OCI-LY3 (cell line): Measurements from ENCODE around the gene LRRC43.

Source experiments
- EZH2phosphoT487 ChIP-seq: fragments of 200-600 bp; shearing (Covaris generic); IDR thresholded peaks from 2 replicates; pipeline ENCODE4 v1.6.1; 2018; ENCODE audit warnings: antibody characterized with exemption, mixed run types, low read depth
- TF ChIP-seq, protein P1 (sequence below): fragments of 200-600, 300-600 bp; sonication (generic); IDR thresholded peaks from 2 replicates; pipeline ENCODE4 v1.5.1; 2014; ENCODE audit warnings: antibody characterized with exemption, low read length, low read depth

DNA sequence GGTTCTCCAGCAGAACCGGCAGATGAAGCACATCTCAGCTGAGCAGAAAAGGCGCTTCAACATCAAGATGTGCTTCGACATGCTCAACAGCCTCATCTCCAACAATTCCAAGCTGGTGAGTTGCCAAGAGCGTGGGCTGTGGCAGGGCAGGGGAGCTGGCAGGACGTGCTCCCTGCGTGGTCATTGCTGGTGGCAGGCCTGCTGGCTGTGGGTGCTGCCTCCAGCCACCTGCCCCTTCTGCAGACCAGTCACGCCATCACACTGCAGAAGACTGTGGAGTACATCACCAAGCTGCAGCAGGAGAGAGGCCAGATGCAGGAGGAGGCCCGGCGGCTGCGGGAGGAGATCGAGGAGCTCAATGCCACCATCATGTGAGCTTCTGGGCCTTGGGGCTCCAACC, 44.7 kb upstream of the LRRC43 start:
- TF ChIP-seq, protein P1, sequence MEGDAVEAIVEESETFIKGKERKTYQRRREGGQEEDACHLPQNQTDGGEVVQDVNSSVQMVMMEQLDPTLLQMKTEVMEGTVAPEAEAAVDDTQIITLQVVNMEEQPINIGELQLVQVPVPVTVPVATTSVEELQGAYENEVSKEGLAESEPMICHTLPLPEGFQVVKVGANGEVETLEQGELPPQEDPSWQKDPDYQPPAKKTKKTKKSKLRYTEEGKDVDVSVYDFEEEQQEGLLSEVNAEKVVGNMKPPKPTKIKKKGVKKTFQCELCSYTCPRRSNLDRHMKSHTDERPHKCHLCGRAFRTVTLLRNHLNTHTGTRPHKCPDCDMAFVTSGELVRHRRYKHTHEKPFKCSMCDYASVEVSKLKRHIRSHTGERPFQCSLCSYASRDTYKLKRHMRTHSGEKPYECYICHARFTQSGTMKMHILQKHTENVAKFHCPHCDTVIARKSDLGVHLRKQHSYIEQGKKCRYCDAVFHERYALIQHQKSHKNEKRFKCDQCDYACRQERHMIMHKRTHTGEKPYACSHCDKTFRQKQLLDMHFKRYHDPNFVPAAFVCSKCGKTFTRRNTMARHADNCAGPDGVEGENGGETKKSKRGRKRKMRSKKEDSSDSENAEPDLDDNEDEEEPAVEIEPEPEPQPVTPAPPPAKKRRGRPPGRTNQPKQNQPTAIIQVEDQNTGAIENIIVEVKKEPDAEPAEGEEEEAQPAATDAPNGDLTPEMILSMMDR: no peak
- no peak for TF ChIP-seq EZH2phosphoT487
